Liver (tissue), 9 donors: Measurements from ENCODE around the gene ENOX1. TPM values are rescaled to one million over a fixed set of nuclear protein-coding genes. Genes with fewer than 3 reads are reported as not detected.
A peak's percentile ranks its signal among the peaks of the same experiment; 100 is the strongest.

Experiments
- DNase-seq: peaks from one replicate; pipeline ENCODE4 v3.0.0-alpha.2; 2017; ENCODE audit warnings: low spot score
- H3K27ac ChIP-seq, 2 donors: one replicate each; pipeline ENCODE4 v1.7.0; 2013; ENCODE audit warnings: inconsistent platforms in 2 of 2, low read length in 2 of 2, control low read depth in 1 of 2, low read depth in 1 of 2, mild to moderate bottlenecking in 1 of 2
- H3K27me3 ChIP-seq, 4 donors: one replicate each; pipeline versions ENCODE4 v1.6.1 to v1.7.0; 2013; ENCODE audit warnings: low read length in 3 of 4, inconsistent platforms in 1 of 4, mild to moderate bottlenecking in 1 of 4, moderate library complexity in 1 of 4; ENCODE audit not compliant: control insufficient read depth in 4 of 4, insufficient read depth in 4 of 4
- H3K36me3 ChIP-seq, 4 donors: one replicate each; pipeline versions ENCODE4 v1.6.1 to v1.7.0; 2013; ENCODE audit warnings: low read length in 3 of 4, mild to moderate bottlenecking in 3 of 4, low read depth in 1 of 4, moderate library complexity in 1 of 4; ENCODE audit not compliant: control insufficient read depth in 4 of 4, insufficient read depth in 3 of 4
- H3K4me1 ChIP-seq, 4 donors: one replicate each; pipeline versions ENCODE4 v1.6.1 to v1.7.0; 2013; ENCODE audit warnings: low read length in 3 of 4, mild to moderate bottlenecking in 3 of 4, moderate library complexity in 1 of 4; ENCODE audit not compliant: control insufficient read depth in 4 of 4, insufficient read depth in 4 of 4
- H3K4me3 ChIP-seq, 3 donors: one replicate each; pipeline versions ENCODE4 v1.6.1 to v1.7.0; 2013; ENCODE audit warnings: low read length in 3 of 3, control low read depth in 1 of 3, low read depth in 1 of 3, mild to moderate bottlenecking in 1 of 3
- H3K9ac ChIP-seq, 2 donors: one replicate each; pipeline ENCODE4 v1.7.0; 2013; ENCODE audit warnings: low read length in 2 of 2, mild to moderate bottlenecking in 2 of 2, moderate library complexity in 2 of 2, control low read depth in 1 of 2, low read depth in 1 of 2
- H3K9me3 ChIP-seq, 4 donors: one replicate each; pipeline versions ENCODE4 v1.6.1 to v1.7.0; 2013; ENCODE audit warnings: low read length in 3 of 4; ENCODE audit not compliant: control insufficient read depth in 4 of 4
- ATF3 ChIP-seq: IDR thresholded peaks from 2 replicates; pipeline ENCODE4 v1.6.1; 2016; ENCODE audit warnings: antibody characterized with exemption
- EGR1 ChIP-seq, 2 donors: IDR thresholded peaks; 2 replicates each; pipeline ENCODE4 v1.6.1; 2016 to 2018; ENCODE audit warnings: antibody characterized with exemption in 2 of 2, low read depth in 2 of 2
- FOXA2 ChIP-seq: IDR thresholded peaks from 2 replicates; pipeline ENCODE4 v1.6.1; 2016; ENCODE audit warnings: antibody characterized with exemption
- GABPA ChIP-seq, 2 donors: IDR thresholded peaks in 1 of 2; conservative IDR thresholded peaks in 1 of 2; 2 replicates each; pipeline ENCODE4 v1.6.1; 2016; ENCODE audit warnings: antibody characterized with exemption in 2 of 2, mild to moderate bottlenecking in 1 of 2, moderate library complexity in 1 of 2
- HNF4G ChIP-seq: IDR thresholded peaks from 2 replicates; pipeline ENCODE4 v1.6.1; 2016; ENCODE audit warnings: antibody characterized with exemption
- JUND ChIP-seq, 2 donors: IDR thresholded peaks; 2 replicates each; pipeline ENCODE4 v1.6.1; 2016; ENCODE audit warnings: antibody characterized with exemption in 2 of 2
- NR2F2 ChIP-seq: IDR thresholded peaks from 2 replicates; pipeline ENCODE4 v1.6.1; 2016; ENCODE audit warnings: antibody characterized with exemption
- RAD21 ChIP-seq, 2 donors: IDR thresholded peaks; 2 replicates each; pipeline ENCODE4 v1.6.1; 2016; ENCODE audit warnings: antibody characterized with exemption in 2 of 2, mild to moderate bottlenecking in 2 of 2
- RXRA ChIP-seq, 2 donors: IDR thresholded peaks; 2 replicates each; pipeline ENCODE4 v1.6.1; 2017 to 2018; ENCODE audit warnings: antibody characterized with exemption in 2 of 2, mild to moderate bottlenecking in 1 of 2
- SP1 ChIP-seq: IDR thresholded peaks from 2 replicates; pipeline ENCODE4 v1.6.1; 2018; ENCODE audit warnings: antibody characterized with exemption, mild to moderate bottlenecking
- TAF1 ChIP-seq: conservative IDR thresholded peaks from 2 replicates; pipeline ENCODE4 v1.6.1; 2016; ENCODE audit warnings: antibody characterized with exemption, mild to moderate bottlenecking
- YY1 ChIP-seq: IDR thresholded peaks from 2 replicates; pipeline ENCODE4 v1.6.1; 2016; ENCODE audit warnings: antibody characterized with exemption, mild to moderate bottlenecking
- ZBTB33 ChIP-seq: IDR thresholded peaks from 2 replicates; pipeline ENCODE4 v1.6.1; 2016; ENCODE audit warnings: antibody characterized with exemption
- WGBS: extraction: QIAGEN DNeasy Blood & Tissue Kit; methylation state at CpG from one replicate; pipeline ENCODE4 v1.1.7; 2013; 5-methylcytosine and 5-hydroxymethylcytosine counted together
- polyA plus RNA-seq, 2 donors: library from polyadenylated mRNA; stranded (reverse) in 1 of 2; unstranded in 1 of 2; fragments of 200-250 nt in 1 of 2; fragments of >200 nt in 1 of 2; fragmentation: Nextera tagmentation in 1 of 2; extraction: Ambion mirVana in 1 of 2; gene quantifications; one replicate each; pipeline versions ENCODE4 v1.2.1 to v1.2.3, GENCODE V29; 2013 to 2015
- total RNA-seq, 2 donors: library from RNA; depleted of rRNA; stranded (reverse); fragments of >200 nt; gene quantifications; one replicate each; pipeline ENCODE4 v1.2.3, GENCODE V29; 2014
- TF ChIP-seq, protein P1 (sequence below): fragments of 150-350 bp; IDR thresholded peaks from 2 replicates; pipeline ENCODE4 v1.5.1; 2017; ENCODE audit warnings: improper control_type of control experiment, low read depth, low read length; ENCODE audit not compliant: missing input control
- TF ChIP-seq, protein P2 (sequence below): IDR thresholded peaks from 2 replicates; pipeline ENCODE4 v1.6.1; 2016; ENCODE audit warnings: antibody characterized with exemption
- donor health status: healthy.
- donor health status: healthy.
- donor health status: healthy.
- donor health status: healthy.
- donor health status: healthy.

ENOX1 gene
- total and polyA plus RNA-seq, 4 donors = 0.02 to 0.33 (median 0.08) TPM; not detected in 1

DNA sequence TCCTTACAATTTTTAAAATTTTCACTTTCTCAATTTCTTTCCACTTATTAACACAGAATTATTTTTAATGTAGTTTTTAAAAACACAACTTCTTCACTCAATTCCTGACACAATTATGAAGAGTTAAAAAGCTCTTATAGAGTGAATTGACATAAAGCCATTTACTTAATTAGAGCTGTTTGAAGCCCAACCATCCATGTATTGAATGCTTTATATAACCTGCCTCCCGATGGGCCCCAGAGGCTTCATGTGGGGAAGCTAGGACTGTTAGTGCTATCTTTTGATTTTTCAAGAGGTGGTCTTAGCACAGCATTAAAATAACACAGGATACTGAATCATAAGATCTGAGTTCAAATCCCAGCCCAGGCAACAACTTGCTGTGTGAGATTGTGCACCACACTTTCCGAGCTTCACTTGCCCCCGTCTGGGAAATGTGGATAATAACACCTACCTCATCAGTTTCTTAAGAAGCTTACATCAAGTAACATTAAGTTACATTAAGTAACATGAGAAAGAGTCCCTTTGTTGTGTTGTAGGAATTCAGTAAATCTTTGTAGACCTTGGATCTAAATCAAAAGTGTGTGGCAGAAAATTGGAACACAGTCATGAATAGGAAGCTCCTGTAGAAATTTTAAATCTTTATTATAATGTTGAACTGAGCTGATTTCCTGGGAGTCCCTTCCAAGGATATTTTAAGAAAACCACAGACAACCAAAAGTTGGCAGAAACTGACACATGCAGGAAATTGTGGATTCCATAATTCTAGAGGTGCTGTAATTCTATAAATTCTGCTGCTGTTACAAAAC lies 5.5 kb upstream of the ENOX1 start:
- Histone ChIP-seq H3K9ac (no peak overlapping the region), H3K4me3 (no peak overlapping the region), H3K36me3 (no peaks in the 10 kb centered on the region), H3K4me1 (peaks cover 1 to 5% (median 2%) of the 10 kb centered on the region in 4 donors), H3K27ac (no peak overlapping the region), H3K9me3 (no peaks in the 10 kb centered on the region), H3K27me3 (peaks cover 0 to 12% (median under 1%) of the 10 kb centered on the region in 4 donors)
- DNase-seq = no peak
- TF ChIP-seq ZBTB33 (no peak), HNF4G (no peak), FOXA2 (no peak), JUND (IDR thresholded peaks at IDR 0.05) (no peak), YY1 (no peak), RXRA (IDR thresholded peaks at IDR 0.05) (no peak), EGR1 (IDR thresholded peaks at IDR 0.05; ENCODE audit: low read depth in 2 of 2) (no peak), TAF1 (no peak), RAD21 (IDR thresholded peaks at IDR 0.05) (no peak), NR2F2 (no peak)
- TF ChIP-seq, protein P1, sequence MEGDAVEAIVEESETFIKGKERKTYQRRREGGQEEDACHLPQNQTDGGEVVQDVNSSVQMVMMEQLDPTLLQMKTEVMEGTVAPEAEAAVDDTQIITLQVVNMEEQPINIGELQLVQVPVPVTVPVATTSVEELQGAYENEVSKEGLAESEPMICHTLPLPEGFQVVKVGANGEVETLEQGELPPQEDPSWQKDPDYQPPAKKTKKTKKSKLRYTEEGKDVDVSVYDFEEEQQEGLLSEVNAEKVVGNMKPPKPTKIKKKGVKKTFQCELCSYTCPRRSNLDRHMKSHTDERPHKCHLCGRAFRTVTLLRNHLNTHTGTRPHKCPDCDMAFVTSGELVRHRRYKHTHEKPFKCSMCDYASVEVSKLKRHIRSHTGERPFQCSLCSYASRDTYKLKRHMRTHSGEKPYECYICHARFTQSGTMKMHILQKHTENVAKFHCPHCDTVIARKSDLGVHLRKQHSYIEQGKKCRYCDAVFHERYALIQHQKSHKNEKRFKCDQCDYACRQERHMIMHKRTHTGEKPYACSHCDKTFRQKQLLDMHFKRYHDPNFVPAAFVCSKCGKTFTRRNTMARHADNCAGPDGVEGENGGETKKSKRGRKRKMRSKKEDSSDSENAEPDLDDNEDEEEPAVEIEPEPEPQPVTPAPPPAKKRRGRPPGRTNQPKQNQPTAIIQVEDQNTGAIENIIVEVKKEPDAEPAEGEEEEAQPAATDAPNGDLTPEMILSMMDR = no peak
- WGBS = 80% methylated on average over 3 of the region's 3 CpGs

DNA sequence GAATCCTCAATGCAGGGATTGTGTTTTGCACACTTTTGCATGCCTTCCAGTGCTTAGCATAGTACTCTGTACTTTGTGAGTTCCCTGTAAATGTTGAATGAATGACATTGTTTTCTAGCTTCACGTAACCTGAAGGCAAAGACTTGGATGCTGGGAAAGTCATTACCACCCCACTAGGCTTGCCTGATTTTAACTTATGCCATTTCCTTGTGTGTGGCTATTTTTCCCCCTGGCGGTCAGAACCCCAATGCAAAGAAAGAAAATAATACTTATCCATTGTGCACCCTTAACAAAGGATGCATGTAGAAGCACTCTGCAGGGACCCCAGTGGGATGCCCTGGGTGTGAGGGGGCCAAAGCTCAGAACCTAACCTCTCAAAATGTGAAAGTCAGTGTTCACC lies 1.2 kb upstream of the ENOX1 start:
- Histone ChIP-seq H3K9me3 (no peaks in the 10 kb centered on the region), H3K4me1 (peaks cover 12 to 26% (median 22%) of the 10 kb centered on the region in 4 donors), H3K27me3 (peaks cover 0 to 12% (median 4%) of the 10 kb centered on the region in 4 donors), H3K9ac (no peak overlapping the region), H3K4me3 (no peak overlapping the region), H3K27ac (no peak overlapping the region), H3K36me3 (no peaks in the 10 kb centered on the region)
- TF ChIP-seq RAD21 (IDR thresholded peaks at IDR 0.05) (peak; percentile 28 to 29), ATF3 (no peak)
- 63% methylated on average over 2 of the region's 2 CpGs for WGBS
- DNase-seq = no peak

DNA sequence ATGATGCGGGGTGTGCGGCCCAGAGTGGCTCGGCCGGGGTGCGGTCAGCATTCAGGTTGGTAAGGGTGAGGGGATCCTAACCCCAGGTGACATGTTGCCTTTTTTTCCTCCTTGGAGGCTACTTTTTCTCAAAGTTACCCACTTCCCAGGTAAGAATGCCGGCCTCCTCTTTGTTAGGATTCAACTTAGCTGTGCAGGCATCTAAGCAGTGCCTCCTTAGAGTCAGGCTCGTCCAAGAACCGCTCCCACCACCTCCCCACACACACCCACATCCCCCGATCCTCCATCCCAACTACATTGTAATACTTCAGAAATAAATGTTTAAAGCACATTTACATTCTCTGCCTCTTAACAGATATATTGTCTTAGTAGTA lies 733 bp upstream of the ENOX1 start:
- H3K9me3 ChIP-seq = no peaks in the 10 kb centered on the region
- no peaks in the 10 kb centered on the region for H3K36me3 ChIP-seq
- H3K27ac ChIP-seq = no peak overlapping the region
- 18% methylated on average over 9 of the region's 9 CpGs for WGBS
- TF ChIP-seq, protein P2, sequence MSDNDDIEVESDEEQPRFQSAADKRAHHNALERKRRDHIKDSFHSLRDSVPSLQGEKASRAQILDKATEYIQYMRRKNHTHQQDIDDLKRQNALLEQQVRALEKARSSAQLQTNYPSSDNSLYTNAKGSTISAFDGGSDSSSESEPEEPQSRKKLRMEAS = no peak
- TF ChIP-seq EGR1 (IDR thresholded peaks at IDR 0.05; ENCODE audit: low read depth in 2 of 2) (no peak), SP1 (no peak), RXRA (IDR thresholded peaks at IDR 0.05) (no peak), JUND (IDR thresholded peaks at IDR 0.05) (no peak), ATF3 (no peak), FOXA2 (no peak), TAF1 (no peak), ZBTB33 (no peak), GABPA (IDR thresholded peaks at IDR 0.05 in 1 of 2, conservative IDR thresholded peaks at IDR 0.05 in 1 of 2) (no peak), YY1 (no peak)
- TF ChIP-seq, protein P1 = no peak
- peaks cover 0 to 12% (median 4%) of the 10 kb centered on the region in 4 donors for H3K27me3 ChIP-seq
- H3K9ac ChIP-seq = no peak overlapping the region
- peak overlapping the region in 2 of 3 donors; percentile 60 to 65 for H3K4me3 ChIP-seq
- no peak for DNase-seq
- H3K4me1 ChIP-seq = peaks cover 12 to 26% (median 22%) of the 10 kb centered on the region in 4 donors
